ENCODE measurements around the gene CD47. TPM values are rescaled to one million over a fixed set of nuclear protein-coding genes. Genes with fewer than 3 reads are reported as not detected.

The CD47 gene
- total and polyA plus RNA-seq, 10 of the 15 experiments (the other 5 are each of a cell fraction or from before 2014, with no cell fraction given): 22.9 to 175 (median 81.1) TPM

- ATAC-seq: no peak
- Histone ChIP-seq H3K36me3 (ENCODE audit: control insufficient read depth in 2 of 2, insufficient read depth in 2 of 2, low read length in 1 of 2) (no peaks in the 10 kb centered on the region), H3K27me3 (replicated peaks in 1 of 2; ENCODE audit: control insufficient read depth in 2 of 2, insufficient read depth in 2 of 2, low read length in 1 of 2) (no peaks in the 10 kb centered on the region), H4K20me1 (ENCODE audit: control insufficient read depth, insufficient read depth) (no peaks in the 10 kb centered on the region), H3K27ac (ENCODE audit: control insufficient read depth, insufficient read depth) (peak overlapping the region; percentile 100), H2AFZ (ENCODE audit: control insufficient read depth, low read depth, low read length) (no peak overlapping the region), H3K4me2 (ENCODE audit: control insufficient read depth, insufficient read depth) (peak overlapping the region; percentile 88; the same call in 1 of the 2 replicates), H3K4me1 (ENCODE audit: control insufficient read depth, insufficient read depth, low read length) (peaks cover 22% of the 10 kb centered on the region), H3K4me3 (no peak overlapping the region), H3K79me2 (ENCODE audit: control insufficient read depth, insufficient read depth, low read length) (peaks cover 34% of the 10 kb centered on the region), H3K9me3 (replicated peaks; ENCODE audit: control insufficient read depth, insufficient read depth, low read length) (no peaks in the 10 kb centered on the region; the same call in 2 of the 3 replicates), H3K9ac (ENCODE audit: control insufficient read depth, insufficient read depth, low read length) (no peak overlapping the region)
- ChIA-PET SMC1A (ENCODE audit: uncharacterized antibody, unreplicated experiment) (interaction anchor here (0.7 to 3.8 kb wide), 16 partner anchors 8 to 265 kb away, joined by 3 to 26 read pairs (median 3); partner anchors contain the start of gene HHLA2), RAD21 (ENCODE audit: unreplicated experiment) (interaction anchor here (1.3 to 5.7 kb wide), 4 partner anchors 23 to 265 kb away, joined by 3 to 23 read pairs (median 11); no protein-coding TSS in a partner anchor), POLR2A (interaction anchor here (2.5 to 4.8 kb wide), 2 partner anchors 22 to 33 kb away, joined by 14 to 25 read pairs; no protein-coding TSS in a partner anchor), CTCF (interaction anchor here (1.0 to 3.3 kb wide), 3 partner anchors 9 to 55 kb away, joined by 3 to 12 read pairs (median 3); no protein-coding TSS in a partner anchor)
- in situ Hi-C loops (cut with MboI) (no loop called here), intact Hi-C loops (cut with micrococcal nuclease; ENCODE audit: unreplicated experiment) (loop anchor here (10.0 kb wide), 1 partner anchor 269 kb away; no protein-coding TSS in a partner anchor)
- DNase-seq (ENCODE audit: low read depth, low spot score): no peak
- 92% methylated on average over 3 of the region's 3 CpGs for WGBS (ENCODE audit: insufficient coverage, insufficient replicate concordance, low lambda C conversion rate, missing lambda C conversion rate)
- no TSS peak for BruUV-seq (replicated peaks)
- FAIRE-seq: no peak
- TF ChIP-seq IRF3 (IDR thresholded peaks at IDR 0.05) (no peak), HSF1 (IDR thresholded peaks at IDR 0.05; ENCODE audit: low read depth, low read length) (no peak), BCL3 (IDR thresholded peaks at IDR 0.05; ENCODE audit: borderline replicate concordance, insufficient read depth, low read depth, low read length, poor library complexity, severe bottlenecking) (no peak), BRCA1 (IDR thresholded peaks at IDR 0.05; ENCODE audit: low read depth, low read length) (no peak), NFXL1 (IDR thresholded peaks at IDR 0.05; ENCODE audit: borderline replicate concordance) (no peak), IRF4 (IDR thresholded peaks at IDR 0.05; ENCODE audit: low read depth, low read length) (no peak), RCOR1 (conservative IDR thresholded peaks at IDR 0.05; ENCODE audit: low read depth, low read length) (no peak), CHD2 (IDR thresholded peaks at IDR 0.05; ENCODE audit: borderline replicate concordance, low read depth, low read length) (no peak), BMI1 (IDR thresholded peaks at IDR 0.05; ENCODE audit: borderline replicate concordance) (no peak), ZZZ3 (IDR thresholded peaks at IDR 0.05; ENCODE audit: control insufficient read depth, insufficient read length, low read depth) (no peak), SKIL (IDR thresholded peaks at IDR 0.05; ENCODE audit: low read depth, poor library complexity, severe bottlenecking) (no peak), SREBF1 (IDR thresholded peaks at IDR 0.05; ENCODE audit: low read length) (no peak), ZBED1 (IDR thresholded peaks at IDR 0.05; ENCODE audit: borderline replicate concordance) (no peak), CBX3 (IDR thresholded peaks at IDR 0.05; ENCODE audit: borderline replicate concordance, low read depth) (no peak), EZH2 (IDR thresholded peaks at IDR 0.05; ENCODE audit: borderline replicate concordance, control insufficient read depth, low read depth, low read length) (no peak)
Measured at GRCh38 chr3:108123326-108123725, 32.5 kb upstream of the CD47 start.
